Breast epithelium (tissue), 3 donors: ENCODE measurements around the gene ALDH7A1.

Source experiments
- CTCF ChIP-seq, 3 donors: fragments of 450-650 bp; IDR thresholded peaks; one replicate each; pipeline ENCODE4 v1.5.1; 2016 to 2017; ENCODE audit warnings: antibody characterized with exemption in 3 of 3, mild to moderate bottlenecking in 3 of 3, moderate library complexity in 3 of 3
- POLR2A ChIP-seq: fragments of 450-650 bp; IDR thresholded peaks from one replicate; pipeline ENCODE4 v1.6.1; 2016; ENCODE audit warnings: antibody characterized with exemption, mild to moderate bottlenecking, moderate library complexity
- POLR2AphosphoS5 ChIP-seq, 3 donors: sonication (generic); formaldehyde crosslinking; IDR thresholded peaks; one replicate each; pipeline ENCODE4 v1.6.1; 2017; ENCODE audit warnings: antibody characterized with exemption in 3 of 3

- TF ChIP-seq CTCF (IDR thresholded peaks at IDR 0.05) (no peak), POLR2A (no peak), POLR2AphosphoS5 (IDR thresholded peaks at IDR 0.05) (no peak)
These were observed 46.4 kb upstream of the ALDH7A1 start for GRCh38 chr5:126641387-126641786.
